K562 (cell line): ENCODE measurements around the gene EMD. TPM values are rescaled to one million over a fixed set of nuclear protein-coding genes. Genes with fewer than 3 reads are reported as not detected.
A peak's percentile ranks its signal among the peaks of the same experiment; 100 is the strongest.
"Not testable (repeated sequence)": the region's sequence is repeated elsewhere in the genome, so short reads cannot be mapped to it uniquely, and the experiment has no call there.

Source experiments
- ATAC-seq: fragments of 200-7000 bp; cut with Tn5 transposase; 3 replicates; pipeline ENCODE4 v1.9.1; 2020; ENCODE audit warnings: moderate library complexity
- BruUV-seq: library from RNA; stranded (reverse); fragments of 400-500 nt; replicated peaks from 2 replicates; lab custom pipeline; 2021; lab: Mats Ljungman, UMichigan
- CTCF ChIA-PET: fragments of 300-600 bp; formaldehyde crosslinking; extraction: SDS; loops from one replicate; lab custom pipeline; 2021; ENCODE audit warnings: low intra/inter-chr PET ratio; lab: Yijun Ruan, JAX
- POLR2A ChIA-PET: fragments of 300-600, 350-650 bp; sonication (Branson Sonifier 250); formaldehyde crosslinking; extraction: SDS; loops from one replicate; lab custom pipeline; 2021; ENCODE audit warnings: antibody characterized with exemption, inconsistent platforms; lab: Yijun Ruan, JAX
- DNase-seq, 4 experiments: peaks; one replicate each; pipeline versions ENCODE4 v3.0.0 to v3.0.0-alpha.2; 2011 to 2018; ENCODE audit warnings: low spot score in 3 of 4, mixed read lengths in 3 of 4; ENCODE audit errors: extremely low read depth in 1 of 4
- FAIRE-seq: peaks from 2 replicates; lab custom pipeline; 2011; peaks lifted over from hg19 to GRCh38; lab: Jason Lieb, UNC
- H2AFZ ChIP-seq: 2 replicates; pipeline ENCODE4 v1.6.0; 2011; ENCODE audit warnings: low read depth, low read length, control low read depth, inconsistent platforms
- H3K27ac ChIP-seq: fragments of 200-600 bp; 3 replicates; pipeline ENCODE4 v1.8.0; 2011; ENCODE audit warnings: low read depth, mild to moderate bottlenecking, control low read depth, inconsistent platforms, low read length, moderate library complexity, mixed read lengths; ENCODE audit errors: extremely low read depth
- H3K27me3 ChIP-seq, 2 experiments: fragments of 300-600 bp in 1 of 2; 2 replicates in 1 of 2; 3 replicates in 1 of 2; pipeline versions ENCODE4 v1.6.0 to v1.8.0; 2011; ENCODE audit warnings: inconsistent platforms in 2 of 2, low read length in 2 of 2, mild to moderate bottlenecking in 1 of 2, mixed read lengths in 1 of 2, moderate library complexity in 1 of 2; ENCODE audit not compliant: control insufficient read depth in 2 of 2, insufficient read depth in 2 of 2
- H3K36me3 ChIP-seq: fragments of 300-600 bp; 3 replicates; pipeline ENCODE4 v1.8.0; 2011; ENCODE audit warnings: mild to moderate bottlenecking, low read length, inconsistent platforms; ENCODE audit not compliant: control insufficient read depth, insufficient read depth
- H3K4me1 ChIP-seq, 2 experiments: fragments of 200-600 bp in 1 of 2; replicated peaks in 1 of 2; 2 replicates in 1 of 2; 3 replicates in 1 of 2; pipeline versions ENCODE4 v1.5.1 to v1.8.0; 2011; ENCODE audit warnings: inconsistent platforms in 2 of 2, low read length in 2 of 2, mild to moderate bottlenecking in 1 of 2, mixed read lengths in 1 of 2, moderate library complexity in 1 of 2; ENCODE audit not compliant: control insufficient read depth in 2 of 2, insufficient read depth in 2 of 2
- H3K4me2 ChIP-seq: 2 replicates; pipeline ENCODE4 v1.6.1; 2011; ENCODE audit warnings: low read length, control low read depth, inconsistent platforms, mixed read lengths; ENCODE audit not compliant: insufficient read depth
- H3K4me3 ChIP-seq: fragments of 200-600 bp; sonication (generic), shearing (Covaris generic); 2 replicates; pipeline ENCODE4 v1.5.1; 2016; ENCODE audit warnings: control low read depth, inconsistent platforms
- H3K79me2 ChIP-seq: fragments of 200-600 bp; 3 replicates; pipeline ENCODE4 v1.8.0; 2011; ENCODE audit warnings: low read length, inconsistent platforms; ENCODE audit not compliant: control insufficient read depth, insufficient read depth
- H3K9ac ChIP-seq, 2 experiments: 2 replicates each; pipeline versions ENCODE4 v1.6.0 to v1.6.1; 2011; ENCODE audit warnings: low read depth in 2 of 2, low read length in 2 of 2, control low read depth in 1 of 2, inconsistent platforms in 1 of 2, mild to moderate bottlenecking in 1 of 2, mixed read lengths in 1 of 2; ENCODE audit not compliant: insufficient read depth in 1 of 2
- H3K9me1 ChIP-seq: one replicate; pipeline ENCODE4 v1.6.0; 2011; ENCODE audit warnings: inconsistent platforms, mild to moderate bottlenecking, low read length, moderate library complexity; ENCODE audit not compliant: control insufficient read depth, insufficient read depth
- H3K9me3 ChIP-seq: replicated peaks from 2 replicates; pipeline ENCODE4 v1.5.1; 2011; ENCODE audit warnings: low read depth, low read length, inconsistent platforms; ENCODE audit not compliant: control insufficient read depth, insufficient read depth
- H4K20me1 ChIP-seq: replicated peaks from 2 replicates; pipeline ENCODE4 v1.6.1; 2011; ENCODE audit warnings: low read length, inconsistent platforms, mixed read lengths; ENCODE audit not compliant: control insufficient read depth, insufficient read depth
- POLR2G ChIP-seq: fragments of 200-400 bp; formaldehyde crosslinking; IDR thresholded peaks from 2 replicates; pipeline ENCODE4 v1.6.1; 2017; ENCODE audit warnings: low read depth, mild to moderate bottlenecking, antibody characterized with exemption, low read length, moderate library complexity
- RBFOX2 ChIP-seq: fragments of 200-400 bp; formaldehyde crosslinking; IDR thresholded peaks from 2 replicates; pipeline ENCODE4 v1.6.1; 2017; ENCODE audit warnings: low read depth, mild to moderate bottlenecking, low read length, moderate library complexity
- WGBS: fragments of 100-300 bp; shearing (Covaris generic); methylation state at CpG from one replicate; pipeline ENCODE4 v1.1.6; 2016; ENCODE audit warnings: low coverage, mixed read lengths; ENCODE audit not compliant: insufficient coverage; ENCODE audit errors: missing lambda C conversion rate; 5-methylcytosine and 5-hydroxymethylcytosine counted together
- in situ Hi-C: fragments of 300-500 bp; cut with MboI; formaldehyde crosslinking; loops from 4 replicates; pipeline ENCODE4 v1.15.0; 2018; ENCODE audit warnings: inconsistent platforms, mixed read lengths
- intact Hi-C: fragments of 100-400 bp; cut with micrococcal nuclease; formaldehyde crosslinking; loops from 2 replicates; pipeline ENCODE4 v1.14.2; 2022
- polyA plus RNA-seq, 8 experiments: library from polyadenylated mRNA; depleted of rRNA in 4 of 8; stranded (reverse) in 5 of 8; unstranded in 3 of 8; fragments of >200 nt; fragmentation: Nextera tagmentation in 2 of 8; fragmentation: Illumina TruSeq in 1 of 8; extraction: Ambion mirVana in 2 of 8; extraction: Trizol in 1 of 8; gene quantifications; 2 replicates each; pipeline versions ENCODE4 v1.2.1 to v1.2.3, GENCODE V29; 2011 to 2014; ENCODE audit warnings: inconsistent platforms in 1 of 8, missing spikeins in 1 of 8
- total RNA-seq, 7 experiments: library from RNA; depleted of rRNA in 6 of 7; stranded (reverse); fragments of >200 nt in 6 of 7; fragmentation: Illumina TruSeq in 2 of 7; extraction: Trizol in 2 of 7; gene quantifications; 2 replicates each; pipeline versions ENCODE4 v1.2.1 to v1.2.3, GENCODE V29; 2011 to 2021; ENCODE audit warnings: low replicate concordance in 1 of 7

EMD gene
- total and polyA plus RNA-seq, 9 of the 15 experiments (the other 6 are each of a cell fraction or from before 2014, with no cell fraction given): 2.3 to 206 (median 61.9) TPM

- FAIRE-seq: peak; percentile 100
- in situ Hi-C loops, DNase-seq, H3K4me3 ChIP-seq, H3K79me2 ChIP-seq, H3K36me3 ChIP-seq, H2AFZ ChIP-seq, H3K9me3 ChIP-seq, BruUV-seq, H3K27ac ChIP-seq, H4K20me1 ChIP-seq, CTCF ChIA-PET, H3K4me2 ChIP-seq, POLR2A ChIA-PET, H3K4me1 ChIP-seq, H3K27me3 ChIP-seq, intact Hi-C loops, H3K9me1 ChIP-seq, H3K9ac ChIP-seq: not testable (repeated sequence)
- ATAC-seq: peak; percentile 10
- no CpG with 5 or more reads among the region's 16 CpGs for WGBS
These were observed 9.6 kb downstream of the EMD start for GRCh38 chrX:154388649-154389048.

GRCh38 chrX:154389812-154390747 is 11.0 kb downstream of the EMD start:
- DNase-seq, H3K9me1 ChIP-seq, H3K4me2 ChIP-seq, H4K20me1 ChIP-seq, H3K4me1 ChIP-seq, POLR2A ChIA-PET, H3K9ac ChIP-seq, H3K9me3 ChIP-seq, intact Hi-C loops, H2AFZ ChIP-seq, CTCF ChIA-PET, BruUV-seq, H3K4me3 ChIP-seq, H3K27ac ChIP-seq, H3K36me3 ChIP-seq, H3K79me2 ChIP-seq, H3K27me3 ChIP-seq: not testable (repeated sequence)
- FAIRE-seq (peak; percentile 97), ATAC-seq (peak; percentile 85)
- in situ Hi-C loops: loop anchor here (5.0 kb wide), 1 partner anchor 58 kb away; no protein-coding TSS in a partner anchor
- no CpG with 5 or more reads among the region's 121 CpGs for WGBS
- TF ChIP-seq POLR2G: 0 out of 2 replicates have a peak, but pooled peaks have one; percentile 25
- peak; percentile 32; the same call in 1 of the 2 replicates for TF ChIP-seq RBFOX2
